Fibroblast of peridontal ligament (primary cell): ENCODE results near the gene UBE2A.

Source experiments
- DNase-seq: peaks from one replicate; pipeline ENCODE4 v3.0.0-alpha.2; 2010; ENCODE audit errors: extremely low read depth

UBE2A gene

GRCh38 chrX:119607018-119607389, 32.6 kb downstream of the UBE2A start:
- DNase-seq = no peak

- no peak for DNase-seq
Measured at GRCh38 chrX:119614776-119615175, 40.4 kb downstream of the UBE2A start.

- no peak for DNase-seq
Measured at GRCh38 chrX:119617517-119618164, 43.3 kb downstream of the UBE2A start.

- no peak for DNase-seq
Measured at GRCh38 chrX:119618439-119618838, 44.1 kb downstream of the UBE2A start.

GRCh38 chrX:119622356-119623232, 48.2 kb downstream of the UBE2A start:
- DNase-seq = peak; percentile 60

GRCh38 chrX:119624417-119624816, 50.1 kb downstream of the UBE2A start:
- no peak for DNase-seq

- DNase-seq = no peak
Measured at GRCh38 chrX:119624951-119625668, 50.7 kb downstream of the UBE2A start.

- no peak for DNase-seq
Measured at GRCh38 chrX:119625843-119626242, 51.5 kb downstream of the UBE2A start.
